Measurements from ENCODE around the gene IRAK3. TPM values are rescaled to one million over a fixed set of nuclear protein-coding genes. Genes with fewer than 3 reads are reported as not detected.

IRAK3 gene
- total RNA-seq, 4 donors from 2014 or later: 5.6 to 13.8 (median 6.7) TPM

DNA sequence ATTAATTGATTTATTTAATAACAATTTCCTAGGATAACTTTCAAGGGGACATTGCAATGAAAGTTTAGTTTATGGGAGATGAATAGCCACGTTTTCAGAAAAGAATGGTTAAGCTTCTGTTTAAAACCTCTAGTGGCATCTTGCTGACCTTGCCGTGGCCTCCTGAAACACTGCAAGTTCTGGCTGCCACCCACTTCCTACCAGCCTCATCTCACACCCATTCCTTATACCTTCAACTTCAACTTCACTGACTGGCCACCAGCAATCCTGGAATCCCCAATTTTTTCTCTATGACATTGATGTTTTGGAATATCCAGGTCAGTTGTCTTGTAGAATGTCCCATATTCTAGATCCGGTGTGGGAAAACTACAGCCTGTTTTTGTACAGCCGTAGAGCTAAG, 108.1 kb downstream of the IRAK3 start:
- in situ Hi-C loops (cut with MboI; ENCODE audit: low pct_ligation_motif_present in 1 of 4, low pct_unique_long_range_greater_than_20kb in 1 of 4, low sequenced_read_pairs in 3 of 4): loop anchor here in 2 of 4 donors (25.0 kb wide), 2 partner anchors 160 to 390 kb away; partner anchors contain the start of genes GRIP1 (in 1 of the 2) and LLPH (in 1 of the 2)
- TF ChIP-seq POLR2AphosphoS5 (IDR thresholded peaks at IDR 0.05) (no peak), POLR2A (IDR thresholded peaks at IDR 0.05) (no peak), EP300 (IDR thresholded peaks at IDR 0.05; ENCODE audit: low read depth) (no peak)
- TF ChIP-seq, protein P1, sequence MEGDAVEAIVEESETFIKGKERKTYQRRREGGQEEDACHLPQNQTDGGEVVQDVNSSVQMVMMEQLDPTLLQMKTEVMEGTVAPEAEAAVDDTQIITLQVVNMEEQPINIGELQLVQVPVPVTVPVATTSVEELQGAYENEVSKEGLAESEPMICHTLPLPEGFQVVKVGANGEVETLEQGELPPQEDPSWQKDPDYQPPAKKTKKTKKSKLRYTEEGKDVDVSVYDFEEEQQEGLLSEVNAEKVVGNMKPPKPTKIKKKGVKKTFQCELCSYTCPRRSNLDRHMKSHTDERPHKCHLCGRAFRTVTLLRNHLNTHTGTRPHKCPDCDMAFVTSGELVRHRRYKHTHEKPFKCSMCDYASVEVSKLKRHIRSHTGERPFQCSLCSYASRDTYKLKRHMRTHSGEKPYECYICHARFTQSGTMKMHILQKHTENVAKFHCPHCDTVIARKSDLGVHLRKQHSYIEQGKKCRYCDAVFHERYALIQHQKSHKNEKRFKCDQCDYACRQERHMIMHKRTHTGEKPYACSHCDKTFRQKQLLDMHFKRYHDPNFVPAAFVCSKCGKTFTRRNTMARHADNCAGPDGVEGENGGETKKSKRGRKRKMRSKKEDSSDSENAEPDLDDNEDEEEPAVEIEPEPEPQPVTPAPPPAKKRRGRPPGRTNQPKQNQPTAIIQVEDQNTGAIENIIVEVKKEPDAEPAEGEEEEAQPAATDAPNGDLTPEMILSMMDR (IDR thresholded peaks at IDR 0.05): no peak
- Histone ChIP-seq H3K36me3 (no peaks in the 10 kb centered on the region), H3K9me3 (no peaks in the 10 kb centered on the region), H3K4me3 (no peak overlapping the region), H3K27ac (no peak overlapping the region), H3K4me1 (peaks cover 0 to 7% (median 0%) of the 10 kb centered on the region in 4 donors), H3K27me3 (no peaks in the 10 kb centered on the region)
- 54 to 68% methylated on average over 3 to 4 of the region's 4 CpGs for WGBS, 2 donors (ENCODE audit: low coverage in 1 of 2)
- no peak for DNase-seq
- intact Hi-C loops (cut with DNase I; ENCODE audit: low total_unique reads): no loop called here

DNA sequence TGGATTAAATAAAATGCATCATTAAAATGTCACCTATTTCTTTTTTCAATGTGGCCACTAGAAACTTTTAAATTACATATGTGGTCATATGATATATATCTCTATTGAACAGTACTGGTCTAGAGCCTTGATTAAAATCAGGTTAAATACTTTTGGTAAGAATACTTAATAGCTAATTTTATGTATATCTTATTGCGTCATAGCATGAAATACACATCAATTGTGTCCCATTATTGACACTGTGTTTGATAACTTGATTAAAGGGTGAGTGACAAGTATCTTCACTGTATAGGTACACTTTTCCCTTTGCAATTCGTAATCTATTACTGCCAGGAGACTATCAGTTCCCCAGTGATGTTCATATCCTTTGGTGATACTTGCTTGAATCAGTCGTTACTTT, 108.9 kb downstream of the IRAK3 start:
- intact Hi-C loops (cut with DNase I; ENCODE audit: low total_unique reads) (no loop called here), in situ Hi-C loops (cut with MboI; ENCODE audit: low pct_ligation_motif_present in 1 of 4, low pct_unique_long_range_greater_than_20kb in 1 of 4, low sequenced_read_pairs in 3 of 4) (loop anchor here in 2 of 4 donors (25.0 kb wide), 2 partner anchors 161 to 389 kb away; partner anchors contain the start of genes GRIP1 (in 1 of the 2) and LLPH (in 1 of the 2))
- no peak overlapping the region for H3K27ac ChIP-seq
- 90 to 91% methylated on average over 3 of the region's 3 CpGs for WGBS, 2 donors (ENCODE audit: low coverage in 1 of 2)
- no peak for DNase-seq
- TF ChIP-seq POLR2A (IDR thresholded peaks at IDR 0.05): no peak
- TF ChIP-seq POLR2AphosphoS5 (IDR thresholded peaks at IDR 0.05): no peak
- TF ChIP-seq, protein P1 (IDR thresholded peaks at IDR 0.05): no peak
- no peak for TF ChIP-seq EP300 (IDR thresholded peaks at IDR 0.05; ENCODE audit: low read depth)
- H3K27me3 ChIP-seq: no peaks in the 10 kb centered on the region
- no peaks in the 10 kb centered on the region for H3K36me3 ChIP-seq
- H3K9me3 ChIP-seq: no peaks in the 10 kb centered on the region
- peaks cover 0 to 7% (median 0%) of the 10 kb centered on the region in 4 donors for H3K4me1 ChIP-seq
- no peak overlapping the region for H3K4me3 ChIP-seq

DNA sequence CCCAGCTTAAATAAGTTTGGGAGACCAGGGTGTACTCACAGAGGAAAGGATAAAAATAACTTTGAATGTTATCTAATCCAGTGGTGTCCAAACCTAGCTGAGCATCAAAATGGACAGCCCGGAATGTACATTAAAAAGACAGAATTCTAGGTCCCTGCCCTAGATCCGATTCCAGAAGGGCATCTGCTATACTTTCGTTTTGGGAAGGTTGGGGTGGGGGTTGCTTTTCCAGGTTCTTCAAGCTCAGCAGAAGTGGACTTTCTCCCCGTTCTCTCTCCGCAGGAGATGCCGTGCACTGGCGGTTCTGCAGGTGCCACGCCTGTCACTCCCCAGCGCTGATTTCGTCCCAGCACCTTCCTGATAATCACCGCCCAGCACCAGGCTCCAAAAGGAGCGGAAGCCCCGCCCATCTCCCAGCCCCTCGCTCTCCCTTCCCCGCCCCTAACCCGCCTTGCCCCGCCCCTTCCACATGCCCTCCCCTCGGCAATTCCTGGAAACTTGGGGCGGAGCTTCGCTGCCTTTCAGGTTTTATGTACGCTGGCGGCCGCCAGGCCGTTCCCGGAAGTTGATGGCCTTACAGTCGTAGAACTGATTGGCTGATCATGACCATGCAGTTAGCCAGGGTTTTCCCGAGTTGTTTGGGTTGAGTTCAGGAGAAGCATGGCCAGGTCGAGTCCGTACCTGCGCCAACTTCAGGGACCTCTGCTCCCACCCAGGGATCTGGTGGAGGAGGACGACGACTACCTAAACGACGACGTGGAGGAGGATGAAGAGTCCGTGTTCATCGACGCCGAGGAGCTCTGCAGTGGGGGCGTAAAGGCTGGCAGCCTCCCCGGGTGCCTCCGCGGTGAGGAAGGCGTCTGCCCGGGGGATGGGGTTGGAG, 113.2 kb downstream of the IRAK3 start, which contains the start of gene HELB:
Gene HELB (plus strand): TSS at position 550 of the 883 bp plus-strand sequence. CDS start 111 bp downstream, at position 661.
- H3K9me3 ChIP-seq: no peaks in the 10 kb centered on the region
- H3K36me3 ChIP-seq: no peaks in the 10 kb centered on the region
- peak within 1 kb of the TSS; percentile 62 to 85 (median 68) for H3K4me3 ChIP-seq
- 0 to 1% methylated on average over 2 to 44 of the region's 45 CpGs for WGBS, 2 donors (ENCODE audit: low coverage in 1 of 2)
- H3K27ac ChIP-seq: peak within 1 kb of the TSS; percentile 86 to 94 (median 89)
- intact Hi-C loops (cut with DNase I; ENCODE audit: low total_unique reads) (no loop called here), in situ Hi-C loops (cut with MboI; ENCODE audit: low pct_ligation_motif_present in 1 of 4, low pct_unique_long_range_greater_than_20kb in 1 of 4, low sequenced_read_pairs in 3 of 4) (no loop called here)
- peak; percentile 100 for DNase-seq
- TF ChIP-seq POLR2AphosphoS5 (IDR thresholded peaks at IDR 0.05): peak; percentile 88 to 91 (median 90)
- TF ChIP-seq, protein P1 (IDR thresholded peaks at IDR 0.05): no peak
- TF ChIP-seq POLR2A (IDR thresholded peaks at IDR 0.05): peak; percentile 87
- TF ChIP-seq EP300 (IDR thresholded peaks at IDR 0.05; ENCODE audit: low read depth): peak; percentile 60
- H3K27me3 ChIP-seq: no peaks in the 10 kb centered on the region
- H3K4me1 ChIP-seq: peaks cover 7 to 28% (median 11%) of the 10 kb centered on the region in 4 donors

DNA sequence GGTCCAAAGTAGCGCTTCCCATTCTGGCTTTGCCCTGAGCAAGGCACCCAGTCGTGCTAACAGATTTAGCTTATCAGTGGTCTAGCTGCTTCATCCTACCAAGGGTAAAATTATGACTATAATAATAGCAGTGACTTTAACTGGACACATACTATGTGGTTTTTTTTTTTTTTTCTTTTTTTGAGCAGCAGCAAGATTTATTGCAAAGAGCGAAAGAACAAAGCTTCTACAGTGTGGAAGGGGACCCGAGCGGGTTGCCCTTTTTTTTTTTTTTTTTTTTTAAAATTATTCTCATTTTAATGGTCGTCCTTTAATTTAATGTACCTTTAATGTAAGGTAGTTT, 113.8 kb downstream of the IRAK3 start:
- 6 to 12% methylated on average over 5 to 6 of the region's 6 CpGs for WGBS, 2 donors (ENCODE audit: low coverage in 1 of 2)
- Histone ChIP-seq H3K4me3 (peak overlapping the region; percentile 62 to 85 (median 68)), H3K27me3 (no peaks in the 10 kb centered on the region), H3K27ac (peak overlapping the region; percentile 86 to 94 (median 89)), H3K9me3 (no peaks in the 10 kb centered on the region), H3K36me3 (no peaks in the 10 kb centered on the region), H3K4me1 (peaks cover 7 to 28% (median 11%) of the 10 kb centered on the region in 4 donors)
- in situ Hi-C loops (cut with MboI; ENCODE audit: low pct_ligation_motif_present in 1 of 4, low pct_unique_long_range_greater_than_20kb in 1 of 4, low sequenced_read_pairs in 3 of 4): no loop called here
- intact Hi-C loops (cut with DNase I; ENCODE audit: low total_unique reads): no loop called here
- TF ChIP-seq, protein P1 (IDR thresholded peaks at IDR 0.05): no peak
- no peak for TF ChIP-seq POLR2AphosphoS5 (IDR thresholded peaks at IDR 0.05)
- TF ChIP-seq POLR2A (IDR thresholded peaks at IDR 0.05): no peak
- TF ChIP-seq EP300 (IDR thresholded peaks at IDR 0.05; ENCODE audit: low read depth): no peak
- DNase-seq: no peak
